A549 (cell line): Measurements from ENCODE around the gene C16orf92.

ENCODE experiments used
- ELK1 ChIP-seq: fragments of 150-350 bp; IDR thresholded peaks from 2 replicates; pipeline ENCODE4 v1.6.1; 2014; ENCODE audit warnings: low read depth, mild to moderate bottlenecking, low read length
- MAFK ChIP-seq: fragments of 450-650 bp; IDR thresholded peaks from 2 replicates; pipeline ENCODE4 v1.6.1; 2014; ENCODE audit not compliant: partially characterized antibody
- PBX3 ChIP-seq: IDR thresholded peaks from 2 replicates; pipeline ENCODE4 v1.6.1; 2012
- RNF2 ChIP-seq: fragments of 200-600 bp; sonication (generic); IDR thresholded peaks from 2 replicates; pipeline ENCODE4 v1.6.1; 2016; ENCODE audit warnings: low read depth, mild to moderate bottlenecking, antibody characterized with exemption, moderate library complexity, borderline replicate concordance
- ZSCAN20 ChIP-seq: fragments of 250-450 bp; sonication (Bioruptor Pico); IDR thresholded peaks from 2 replicates; pipeline ENCODE4 v1.8.0; 2022; ENCODE audit warnings: mild to moderate bottlenecking, moderate library complexity
- TF ChIP-seq, protein P1 (sequence below): fragments of >200 bp; sonication (Bioruptor Twin); formaldehyde crosslinking; IDR thresholded peaks from 3 replicates; pipeline ENCODE4 v1.5.1; 2016

GRCh38 chr16:29995911-29996765 lies 26.9 kb upstream of the C16orf92 start, which contains the start of gene INO80E:
- TF ChIP-seq ZSCAN20 (CRISPR knock-in tag), result no peak
- no peak for TF ChIP-seq ELK1
- TF ChIP-seq RNF2, result no peak
- TF ChIP-seq, protein P1, sequence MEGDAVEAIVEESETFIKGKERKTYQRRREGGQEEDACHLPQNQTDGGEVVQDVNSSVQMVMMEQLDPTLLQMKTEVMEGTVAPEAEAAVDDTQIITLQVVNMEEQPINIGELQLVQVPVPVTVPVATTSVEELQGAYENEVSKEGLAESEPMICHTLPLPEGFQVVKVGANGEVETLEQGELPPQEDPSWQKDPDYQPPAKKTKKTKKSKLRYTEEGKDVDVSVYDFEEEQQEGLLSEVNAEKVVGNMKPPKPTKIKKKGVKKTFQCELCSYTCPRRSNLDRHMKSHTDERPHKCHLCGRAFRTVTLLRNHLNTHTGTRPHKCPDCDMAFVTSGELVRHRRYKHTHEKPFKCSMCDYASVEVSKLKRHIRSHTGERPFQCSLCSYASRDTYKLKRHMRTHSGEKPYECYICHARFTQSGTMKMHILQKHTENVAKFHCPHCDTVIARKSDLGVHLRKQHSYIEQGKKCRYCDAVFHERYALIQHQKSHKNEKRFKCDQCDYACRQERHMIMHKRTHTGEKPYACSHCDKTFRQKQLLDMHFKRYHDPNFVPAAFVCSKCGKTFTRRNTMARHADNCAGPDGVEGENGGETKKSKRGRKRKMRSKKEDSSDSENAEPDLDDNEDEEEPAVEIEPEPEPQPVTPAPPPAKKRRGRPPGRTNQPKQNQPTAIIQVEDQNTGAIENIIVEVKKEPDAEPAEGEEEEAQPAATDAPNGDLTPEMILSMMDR, result no peak
- no peak for TF ChIP-seq MAFK
- TF ChIP-seq PBX3, result no peak; the same call in 1 of the 2 replicates
